HFF-Myc (cell line): ENCODE data around the gene RUNDC1.

Source experiments
- DNase-seq: peaks from one replicate; pipeline ENCODE4 v3.0.0-alpha.2; 2011; ENCODE audit warnings: low read depth; ENCODE audit errors: extremely low read depth
- H3K4me3 ChIP-seq: replicated peaks from 2 replicates; pipeline ENCODE4 v1.5.1; 2011; ENCODE audit warnings: low read depth, mild to moderate bottlenecking, control low read depth, low read length
- TF ChIP-seq, protein P1 (sequence below): IDR thresholded peaks from 2 replicates; pipeline ENCODE4 v1.5.1; 2012; ENCODE audit warnings: mild to moderate bottlenecking, low read depth, low read length, control low read depth; ENCODE audit errors: missing control alignments

RUNDC1 gene

DNA sequence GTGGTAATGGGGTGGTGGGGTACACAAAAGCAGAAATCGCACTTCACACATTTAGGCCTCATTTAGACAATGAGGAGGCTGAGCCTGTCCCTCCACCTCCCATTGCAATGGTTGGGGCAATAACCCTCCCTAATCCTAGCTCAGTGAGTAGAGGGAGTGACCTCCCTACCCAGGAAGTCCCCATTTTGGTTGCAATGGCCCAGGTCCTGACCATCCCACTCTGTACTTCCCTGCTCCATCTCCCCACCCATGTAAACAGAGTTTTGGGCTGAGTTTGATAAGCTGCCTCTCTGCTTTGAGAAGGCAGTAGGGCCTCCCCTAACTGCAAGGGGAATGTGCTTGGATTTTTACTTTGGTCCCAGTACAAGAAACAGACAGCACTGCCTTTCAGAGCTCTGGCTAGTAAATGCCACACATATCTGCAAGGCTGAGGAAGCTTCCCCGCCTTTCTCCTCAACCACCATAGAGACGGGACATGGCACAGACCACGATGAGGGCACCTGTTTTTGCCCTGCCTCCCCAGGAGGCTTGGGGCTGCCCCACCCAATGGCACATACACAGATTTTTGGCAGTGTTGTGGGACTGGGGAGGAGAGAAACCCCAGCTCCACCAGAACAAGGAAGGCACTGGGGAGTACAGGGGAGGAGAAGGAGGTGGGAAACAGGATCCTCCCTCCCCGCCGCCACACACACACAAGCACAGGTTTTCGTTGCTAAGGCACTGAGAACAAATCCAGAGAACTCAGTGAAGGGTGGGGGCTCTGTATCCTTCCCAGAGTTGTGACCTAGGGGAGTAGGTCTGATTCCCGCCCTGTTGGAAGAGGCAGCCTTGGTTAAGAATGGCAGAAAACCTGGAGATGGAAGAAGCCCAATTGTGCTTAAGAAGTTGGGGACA is 34.5 kb downstream of the RUNDC1 start:
- H3K4me3 ChIP-seq: no peak overlapping the region
- DNase-seq: no peak
- TF ChIP-seq, protein P1, sequence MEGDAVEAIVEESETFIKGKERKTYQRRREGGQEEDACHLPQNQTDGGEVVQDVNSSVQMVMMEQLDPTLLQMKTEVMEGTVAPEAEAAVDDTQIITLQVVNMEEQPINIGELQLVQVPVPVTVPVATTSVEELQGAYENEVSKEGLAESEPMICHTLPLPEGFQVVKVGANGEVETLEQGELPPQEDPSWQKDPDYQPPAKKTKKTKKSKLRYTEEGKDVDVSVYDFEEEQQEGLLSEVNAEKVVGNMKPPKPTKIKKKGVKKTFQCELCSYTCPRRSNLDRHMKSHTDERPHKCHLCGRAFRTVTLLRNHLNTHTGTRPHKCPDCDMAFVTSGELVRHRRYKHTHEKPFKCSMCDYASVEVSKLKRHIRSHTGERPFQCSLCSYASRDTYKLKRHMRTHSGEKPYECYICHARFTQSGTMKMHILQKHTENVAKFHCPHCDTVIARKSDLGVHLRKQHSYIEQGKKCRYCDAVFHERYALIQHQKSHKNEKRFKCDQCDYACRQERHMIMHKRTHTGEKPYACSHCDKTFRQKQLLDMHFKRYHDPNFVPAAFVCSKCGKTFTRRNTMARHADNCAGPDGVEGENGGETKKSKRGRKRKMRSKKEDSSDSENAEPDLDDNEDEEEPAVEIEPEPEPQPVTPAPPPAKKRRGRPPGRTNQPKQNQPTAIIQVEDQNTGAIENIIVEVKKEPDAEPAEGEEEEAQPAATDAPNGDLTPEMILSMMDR: no peak

DNA sequence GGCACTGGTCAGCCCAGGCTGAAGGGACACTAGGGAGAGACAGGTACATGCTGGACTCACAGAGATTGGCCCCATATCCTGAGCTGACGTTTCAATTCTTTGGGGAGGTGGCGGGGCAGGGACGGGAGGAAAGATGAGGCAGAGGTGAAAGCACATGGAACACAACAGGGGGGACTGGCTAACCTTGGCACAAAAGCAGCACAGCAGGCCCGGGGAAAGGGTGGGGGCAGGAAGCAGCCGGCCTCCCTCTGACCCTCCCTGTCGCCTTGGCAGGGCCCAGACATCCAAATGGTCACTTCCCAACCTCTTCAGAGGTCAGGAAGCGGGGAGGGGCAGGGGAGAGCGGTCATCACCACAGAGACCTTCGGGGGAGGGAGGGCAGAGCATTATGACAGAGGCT is 35.2 kb downstream of the RUNDC1 start:
- TF ChIP-seq, protein P1: no peak
- H3K4me3 ChIP-seq: no peak overlapping the region

DNA sequence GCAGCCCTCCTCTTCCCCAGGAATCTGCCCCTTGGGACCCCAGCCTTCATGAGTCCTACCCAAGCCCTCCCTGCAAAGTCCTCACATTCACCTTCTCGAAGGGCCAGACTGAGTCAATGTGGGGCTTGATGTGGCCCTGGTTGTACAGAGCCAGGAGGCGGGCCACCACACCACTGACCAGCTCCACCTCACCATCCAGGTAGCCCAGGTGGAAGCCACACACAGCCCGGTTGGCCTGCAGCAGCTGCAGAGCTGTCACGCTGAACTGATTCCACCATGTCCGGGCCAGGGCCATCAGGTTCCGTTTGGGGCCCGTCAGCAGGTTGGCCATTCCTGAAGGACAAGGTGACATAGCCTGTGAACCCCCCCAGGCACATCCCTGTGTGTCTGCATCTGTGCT is 35.9 kb downstream of the RUNDC1 start:
- no peak for DNase-seq
- no peak overlapping the region for H3K4me3 ChIP-seq
- TF ChIP-seq, protein P1: no peak

More for the DNA sequence above, 35.2 kb downstream of the RUNDC1 start:
- DNase-seq: no peak

DNA sequence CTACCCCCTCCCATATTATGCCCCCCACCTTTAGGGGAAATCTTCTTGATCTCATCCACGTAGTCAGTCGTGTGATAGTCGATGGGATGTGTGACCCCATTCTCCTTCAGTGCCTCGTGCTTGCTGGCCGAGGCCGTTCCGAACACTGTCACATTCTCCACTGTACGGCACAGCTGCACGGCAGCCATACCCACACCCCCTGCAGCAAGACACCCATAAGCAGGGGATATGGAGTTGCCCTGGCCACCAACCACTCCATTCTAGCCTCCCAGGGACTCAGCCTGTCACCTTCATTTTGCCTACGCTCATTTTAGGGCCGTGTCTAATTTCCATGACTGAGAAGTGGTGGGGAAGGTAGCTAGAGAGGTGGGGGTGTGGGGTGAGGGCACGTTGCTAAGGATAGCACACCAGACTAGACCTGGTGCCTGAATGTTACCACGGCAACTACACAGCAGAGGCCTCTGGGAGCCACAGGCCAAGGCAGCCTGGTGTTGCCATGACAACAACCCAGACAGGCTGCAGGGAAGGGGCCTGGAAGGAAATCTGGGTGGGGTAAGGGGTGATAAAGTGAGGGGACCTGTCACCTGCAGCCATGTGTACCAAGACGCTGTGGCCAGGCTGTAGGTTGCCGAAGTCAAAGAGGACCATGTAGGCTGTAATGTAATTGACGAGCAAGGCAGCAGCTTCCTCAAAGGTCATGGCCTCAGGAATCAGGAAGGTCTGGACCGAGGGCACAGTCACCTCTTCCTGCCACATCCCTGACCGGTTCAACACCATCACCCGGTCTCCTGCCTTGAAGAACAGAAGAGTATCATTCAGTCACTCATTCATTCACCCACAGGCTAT is 37.9 kb downstream of the RUNDC1 start:
- no peak for DNase-seq
- TF ChIP-seq, protein P1: no peak
- no peak overlapping the region for H3K4me3 ChIP-seq

DNA sequence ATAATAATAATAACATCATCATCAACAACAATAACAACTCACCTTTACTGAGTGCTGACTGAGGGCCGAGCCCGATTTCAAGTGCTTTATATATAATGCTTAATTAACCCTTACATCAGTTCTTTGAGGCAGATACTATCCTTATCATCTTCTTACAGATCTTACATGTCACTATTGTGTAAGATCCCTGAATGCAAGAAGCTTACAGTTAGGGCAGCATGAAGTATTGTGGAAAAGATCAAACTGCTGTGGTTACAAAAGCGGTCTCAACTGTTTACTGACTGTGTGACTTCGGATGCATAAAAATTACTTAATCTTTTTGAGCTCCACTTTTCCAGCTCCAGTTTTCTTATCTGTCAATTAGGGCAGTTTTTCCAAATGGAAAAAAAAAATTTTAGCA is 38.6 kb downstream of the RUNDC1 start:
- TF ChIP-seq, protein P1: no peak
- H3K4me3 ChIP-seq: no peak overlapping the region
- no peak for DNase-seq

DNA sequence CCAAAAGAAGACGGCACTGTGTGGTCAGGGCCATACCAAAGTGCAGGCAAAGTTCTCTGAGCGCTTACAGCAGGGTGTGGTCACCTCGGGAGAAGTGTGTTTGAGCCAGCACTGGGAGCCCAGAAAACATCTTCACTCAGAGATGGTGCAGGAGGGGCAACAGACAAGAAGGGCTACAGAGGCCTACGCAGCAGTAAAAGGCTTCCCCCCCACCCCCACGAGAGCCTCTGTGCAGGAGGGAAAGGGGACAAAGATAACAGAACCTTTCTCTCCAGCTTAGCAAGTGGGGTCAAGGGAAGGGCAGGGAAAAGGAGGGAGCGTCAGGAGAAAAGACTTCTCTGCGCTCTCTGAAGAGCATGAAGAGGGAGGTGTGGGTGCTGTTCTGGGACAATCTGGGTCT is 39.1 kb downstream of the RUNDC1 start:
- no peak for DNase-seq
- H3K4me3 ChIP-seq: no peak overlapping the region
- TF ChIP-seq, protein P1: no peak
